Mesenchymal stem cell (in vitro differentiated cells and primary cell): Measurements from ENCODE around the gene NUBP2.

ENCODE experiments used
- DNase-seq: peaks from one replicate; pipeline ENCODE4 v3.0.0-alpha.2; 2013
- H2AFZ ChIP-seq: one replicate; pipeline ENCODE4 v1.6.1; 2013; ENCODE audit warnings: low read depth, mild to moderate bottlenecking, control low read depth, inconsistent platforms, low read length, moderate library complexity
- H2AK5ac ChIP-seq: 2 replicates; pipeline ENCODE4 v1.6.1; 2013; ENCODE audit warnings: low read length, moderate library complexity, mild to moderate bottlenecking, inconsistent platforms; ENCODE audit not compliant: severe bottlenecking
- H2BK120ac ChIP-seq: one replicate; pipeline ENCODE4 v1.6.1; 2013; ENCODE audit warnings: low read depth, mild to moderate bottlenecking, inconsistent platforms, low read length, moderate library complexity
- H2BK12ac ChIP-seq, 2 experiments: one replicate each; pipeline ENCODE4 v1.6.1; 2013; ENCODE audit warnings: inconsistent platforms in 2 of 2, low read length in 2 of 2, mild to moderate bottlenecking in 2 of 2, moderate library complexity in 2 of 2, control low read depth in 1 of 2
- H2BK15ac ChIP-seq: one replicate; pipeline ENCODE4 v1.6.1; 2013; ENCODE audit warnings: mild to moderate bottlenecking, low read depth, inconsistent platforms; ENCODE audit not compliant: poor library complexity, severe bottlenecking
- H2BK5ac ChIP-seq: 2 replicates; pipeline ENCODE4 v1.6.1; 2013; ENCODE audit warnings: low read depth, mild to moderate bottlenecking, low read length, control low read depth, inconsistent platforms; ENCODE audit not compliant: poor library complexity, severe bottlenecking
- H3K14ac ChIP-seq, 2 experiments: one replicate each; pipeline ENCODE4 v1.6.1; 2013; ENCODE audit warnings: inconsistent platforms in 2 of 2, low read length in 2 of 2, control low read depth in 1 of 2, mild to moderate bottlenecking in 1 of 2, moderate library complexity in 1 of 2
- H3K18ac ChIP-seq, 2 experiments: one replicate each; pipeline ENCODE4 v1.6.1; 2013; ENCODE audit warnings: inconsistent platforms in 2 of 2, low read length in 2 of 2, control low read depth in 1 of 2, low read depth in 1 of 2, mild to moderate bottlenecking in 1 of 2
- H3K23ac ChIP-seq, 2 experiments: one replicate each; pipeline ENCODE4 v1.6.1; 2013; ENCODE audit warnings: inconsistent platforms in 2 of 2, low read length in 2 of 2, mild to moderate bottlenecking in 2 of 2, moderate library complexity in 2 of 2, control low read depth in 1 of 2
- H3K27ac ChIP-seq: 2 replicates; pipeline ENCODE4 v1.5.1; 2013; ENCODE audit warnings: mild to moderate bottlenecking, moderate library complexity, low read length, control low read depth, inconsistent platforms; ENCODE audit not compliant: poor library complexity, severe bottlenecking
- H3K27me3 ChIP-seq, 2 experiments: 2 replicates each; pipeline versions ENCODE4 v1.6.1 to v1.7.0; 2013; ENCODE audit warnings: low read length in 2 of 2, mild to moderate bottlenecking in 2 of 2, moderate library complexity in 2 of 2, control low read depth in 1 of 2, inconsistent platforms in 1 of 2; ENCODE audit not compliant: control insufficient read depth in 1 of 2, insufficient read depth in 1 of 2
- H3K36me3 ChIP-seq, 2 experiments: 2 replicates each; pipeline versions ENCODE4 v1.6.1 to v1.7.0; 2013; ENCODE audit warnings: low read length in 2 of 2, control low read depth in 1 of 2, inconsistent platforms in 1 of 2, low read depth in 1 of 2, mild to moderate bottlenecking in 1 of 2; ENCODE audit not compliant: insufficient read depth in 2 of 2, control insufficient read depth in 1 of 2
- H3K4ac ChIP-seq, 2 experiments: one replicate each; pipeline ENCODE4 v1.6.1; 2013; ENCODE audit warnings: inconsistent platforms in 2 of 2, low read length in 2 of 2, mild to moderate bottlenecking in 2 of 2, moderate library complexity in 2 of 2, control low read depth in 1 of 2, low read depth in 1 of 2
- H3K4me1 ChIP-seq: 2 replicates; pipeline ENCODE4 v1.6.1; 2013; ENCODE audit warnings: low read depth, low read length, control low read depth; ENCODE audit not compliant: control insufficient read depth, insufficient read depth
- H3K4me2 ChIP-seq: 2 replicates; pipeline ENCODE4 v1.6.1; 2013; ENCODE audit warnings: low read length, mild to moderate bottlenecking, inconsistent platforms; ENCODE audit not compliant: poor library complexity, severe bottlenecking
- H3K4me3 ChIP-seq, 2 experiments: 2 replicates each; pipeline versions ENCODE4 v1.5.1 to v1.7.0; 2013; ENCODE audit warnings: low read length in 2 of 2, mild to moderate bottlenecking in 2 of 2, control low read depth in 1 of 2, low read depth in 1 of 2; ENCODE audit not compliant: insufficient read depth in 1 of 2
- H3K79me1 ChIP-seq: replicated peaks from 2 replicates; pipeline ENCODE4 v1.6.1; 2013; ENCODE audit warnings: mild to moderate bottlenecking, control low read depth, low read length, inconsistent platforms; ENCODE audit not compliant: poor library complexity, severe bottlenecking
- H3K9ac ChIP-seq: 2 replicates; pipeline ENCODE4 v1.7.0; 2013; ENCODE audit warnings: mild to moderate bottlenecking, low read length, moderate library complexity
- H3K9me3 ChIP-seq: 2 replicates; pipeline ENCODE4 v1.7.0; 2013; ENCODE audit warnings: mild to moderate bottlenecking, low read length; ENCODE audit not compliant: control insufficient read depth
- H4K8ac ChIP-seq: one replicate; pipeline ENCODE4 v1.6.1; 2013; ENCODE audit warnings: inconsistent platforms, mild to moderate bottlenecking, low read length, moderate library complexity
- H4K91ac ChIP-seq: one replicate; pipeline ENCODE4 v1.6.1; 2013; ENCODE audit warnings: mild to moderate bottlenecking, low read length, inconsistent platforms
- WGBS: methylation state at CpG from one replicate; pipeline ENCODE4 v1.1.7; 2013; ENCODE audit warnings: mixed read lengths; 5-methylcytosine and 5-hydroxymethylcytosine counted together

NUBP2 gene

DNA sequence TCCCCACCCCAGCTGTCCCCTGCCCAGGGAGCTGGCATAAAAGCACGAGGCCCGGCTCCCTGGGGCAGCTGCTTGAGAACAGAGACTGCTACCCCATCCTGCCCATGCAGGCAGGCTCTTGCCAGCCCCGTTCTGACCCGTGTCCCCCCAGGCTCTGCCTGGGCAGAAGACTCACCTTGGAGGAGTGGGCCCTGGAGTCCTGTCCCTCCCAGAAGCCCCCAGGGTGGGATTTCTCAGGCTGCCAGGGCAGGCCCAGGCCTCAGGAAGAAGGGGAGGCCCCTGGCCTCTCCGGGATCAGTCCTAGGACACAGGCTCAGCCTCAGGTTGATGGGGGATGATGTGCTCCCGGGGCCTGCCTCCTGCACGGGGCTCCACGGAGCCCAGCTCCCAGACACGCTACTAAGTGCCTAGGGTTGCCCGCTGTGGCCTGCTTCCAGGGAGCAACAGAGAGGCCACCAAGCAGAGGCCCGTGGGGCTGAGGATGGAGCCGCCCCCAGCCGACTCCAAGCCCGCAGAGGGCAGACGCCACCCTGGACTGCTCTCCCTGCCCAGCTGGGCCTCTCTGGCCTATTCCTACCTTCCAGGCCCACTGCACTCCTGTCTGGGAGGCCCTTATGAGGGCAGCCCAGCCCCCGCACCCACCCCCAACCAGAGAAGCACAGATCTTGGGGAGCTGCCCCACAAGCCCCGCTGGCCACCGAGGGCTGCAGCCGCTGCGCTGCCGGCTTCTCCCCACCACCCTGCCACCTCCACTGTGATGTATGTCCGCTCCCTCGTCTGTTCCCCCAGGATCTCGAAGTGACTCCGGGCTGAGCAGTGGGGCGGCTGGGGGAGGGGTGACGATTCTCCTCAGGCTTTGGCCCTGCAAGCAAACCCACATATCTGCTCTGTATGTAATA lies 13.1 kb upstream of the NUBP2 start:
- Histone ChIP-seq H3K4ac (no peak overlapping the region), H3K4me2 (no peak overlapping the region), H2BK5ac (no peak overlapping the region), H3K27me3 (no peaks in the 10 kb centered on the region), H3K23ac (no peak overlapping the region), H3K4me3 (peak overlapping the region in 1 of 2 experiments; percentile 87), H3K14ac (no peak overlapping the region), H3K9ac (peak overlapping the region; percentile 76), H3K36me3 (peaks cover 40 to 63% of the 10 kb centered on the region in 2 experiments), H2BK120ac (no peak overlapping the region), H2AFZ (no peak overlapping the region), H2AK5ac (no peak overlapping the region), H2BK12ac (no peak overlapping the region), H3K4me1 (peaks cover 33% of the 10 kb centered on the region), H2BK15ac (no peak overlapping the region), H4K91ac (no peak overlapping the region), H3K18ac (no peak overlapping the region), H3K79me1 (peaks cover 13% of the 10 kb centered on the region), H3K27ac (peak overlapping the region; percentile 6), H4K8ac (no peak overlapping the region), H3K9me3 (no peaks in the 10 kb centered on the region)
- 89% methylated on average over 27 of the region's 27 CpGs for WGBS
- DNase-seq = no peak

DNA sequence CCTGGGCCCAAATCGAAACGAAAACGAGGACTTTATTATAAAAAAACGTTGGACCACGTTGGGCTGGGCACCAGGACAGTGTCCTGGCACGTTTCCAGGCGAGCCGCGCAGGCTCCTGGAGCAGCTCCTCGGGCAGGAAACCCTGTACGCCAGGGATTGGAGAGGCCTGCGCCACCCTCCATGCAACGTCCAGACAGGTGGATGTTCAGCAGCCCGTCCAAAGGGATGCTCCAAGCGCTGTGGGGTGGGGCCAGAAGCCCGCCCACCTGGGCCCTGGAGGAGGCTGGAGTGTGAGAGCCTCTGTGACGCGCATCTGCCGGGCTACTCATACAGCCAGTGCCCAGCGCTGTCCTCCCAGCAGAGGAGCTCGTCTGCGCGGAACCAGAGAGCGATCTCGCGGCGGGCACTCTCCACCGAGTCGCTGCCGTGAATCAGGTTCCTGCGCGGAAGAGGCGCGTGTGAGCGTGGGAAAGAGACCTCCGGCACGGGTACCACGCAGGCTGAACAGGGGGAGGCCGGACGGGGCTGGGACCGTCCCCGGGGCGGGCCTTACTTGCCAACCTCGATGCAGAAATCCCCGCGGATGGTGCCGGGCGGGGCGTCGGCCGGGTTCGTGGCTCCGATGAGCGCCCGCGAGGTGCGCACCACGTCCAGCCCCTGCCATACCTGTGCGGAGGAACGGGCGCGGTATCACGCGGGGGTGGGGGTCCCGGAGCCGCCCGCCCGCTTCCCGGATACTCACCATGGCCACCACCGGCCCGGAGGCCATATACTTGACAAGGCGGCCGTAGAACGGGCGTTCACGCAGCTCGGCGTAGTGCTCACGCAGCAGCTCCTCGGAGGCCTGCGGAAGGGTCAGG lies 12.2 kb upstream of the NUBP2 start:
- Histone ChIP-seq H3K4me3 (peak overlapping the region; percentile 87 to 92), H3K9ac (peak overlapping the region; percentile 76), H2BK5ac (no peak overlapping the region), H3K27me3 (no peaks in the 10 kb centered on the region), H3K4me2 (peak overlapping the region; percentile 77), H3K79me1 (peaks cover 17% of the 10 kb centered on the region), H3K27ac (no peak overlapping the region), H3K14ac (peak overlapping the region in 1 of 2 experiments; percentile 26), H2BK120ac (peak overlapping the region; percentile 11), H3K4ac (peak overlapping the region; percentile 9 to 62), H2BK12ac (peak overlapping the region in 1 of 2 experiments; percentile 4), H2AFZ (peak overlapping the region; percentile 3), H3K36me3 (peaks cover 37 to 63% of the 10 kb centered on the region in 2 experiments), H3K4me1 (peaks cover 41% of the 10 kb centered on the region), H2AK5ac (no peak overlapping the region), H4K8ac (peak overlapping the region; percentile 47), H3K23ac (no peak overlapping the region), H3K18ac (peak overlapping the region; percentile 30 to 61), H4K91ac (no peak overlapping the region), H3K9me3 (no peaks in the 10 kb centered on the region), H2BK15ac (peak overlapping the region; percentile 48)
- DNase-seq = peak; percentile 64
- 32% methylated on average over 59 of the region's 81 CpGs for WGBS

DNA sequence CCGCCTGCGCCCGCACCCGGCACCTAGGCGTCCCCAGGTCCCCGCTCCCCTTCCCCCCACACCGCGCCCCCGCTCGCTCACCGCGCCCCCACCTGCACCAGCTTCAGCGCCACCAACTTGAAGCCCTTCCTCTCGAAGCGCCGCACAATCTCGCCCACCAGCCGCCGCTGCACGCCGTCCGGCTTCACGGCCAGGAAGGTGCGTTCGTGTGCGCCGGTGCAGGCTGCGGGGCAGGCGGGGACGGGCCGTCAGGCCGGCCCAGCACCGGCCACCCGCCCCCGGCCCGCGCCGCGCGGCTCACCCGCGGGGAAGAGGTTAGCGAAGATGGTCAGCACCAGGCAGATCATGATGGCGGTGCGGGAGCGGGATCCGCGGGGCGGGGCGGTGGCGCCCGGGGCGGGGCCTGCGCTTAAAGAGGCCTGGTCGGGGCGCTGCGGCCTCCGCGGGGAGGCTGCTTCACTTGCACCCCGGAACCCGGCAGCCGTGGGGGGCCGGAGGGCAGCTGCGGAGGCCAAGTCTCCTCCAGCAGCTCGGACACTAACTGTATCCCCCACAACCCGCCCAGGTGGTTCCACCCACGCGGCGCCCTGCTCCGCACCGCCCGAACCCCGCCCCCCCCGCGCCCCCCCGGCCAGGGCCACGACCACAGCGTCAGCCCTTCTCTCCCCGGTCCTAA lies 11.4 kb upstream of the NUBP2 start, which contains the start of gene NME3:
TSS of gene NME3 (minus strand) at position 356 of the 676 bp plus-strand sequence. CDS start at position 347, 9 bp downstream.
- H3K27ac ChIP-seq = peak within 1 kb of the TSS; percentile 64
- H3K4me1 ChIP-seq = peaks cover 45% of the 10 kb centered on the region
- H3K4me2 ChIP-seq = peak within 1 kb of the TSS; percentile 77
- H3K4ac ChIP-seq = peak within 1 kb of the TSS; percentile 67 to 87
- peak within 1 kb of the TSS; percentile 87 to 92 for H3K4me3 ChIP-seq
- peak; percentile 75 for DNase-seq
- H2AFZ ChIP-seq = peak within 1 kb of the TSS; percentile 62
- H3K79me1 ChIP-seq = peaks cover 24% of the 10 kb centered on the region
- peak within 1 kb of the TSS in 1 of 2 experiments; percentile 49 for H2BK12ac ChIP-seq
- H2BK15ac ChIP-seq = peak within 1 kb of the TSS; percentile 64
- peak within 1 kb of the TSS in 1 of 2 experiments; percentile 92 for H3K14ac ChIP-seq
- peaks cover 37 to 63% of the 10 kb centered on the region in 2 experiments for H3K36me3 ChIP-seq
- no peak within 1 kb of the TSS for H2BK5ac ChIP-seq
- 2% methylated on average over 47 of the region's 79 CpGs for WGBS
- H3K9me3 ChIP-seq = no peaks in the 10 kb centered on the region
- H3K9ac ChIP-seq = peak within 1 kb of the TSS; percentile 87
- peak within 1 kb of the TSS; percentile 30 to 89 for H3K18ac ChIP-seq
- peak within 1 kb of the TSS; percentile 11 for H2BK120ac ChIP-seq
- peak within 1 kb of the TSS in 1 of 2 experiments; percentile 70 for H3K23ac ChIP-seq
- H2AK5ac ChIP-seq = no peak within 1 kb of the TSS
- peak within 1 kb of the TSS; percentile 46 for H4K91ac ChIP-seq
- no peaks in the 10 kb centered on the region for H3K27me3 ChIP-seq
- peak within 1 kb of the TSS; percentile 47 for H4K8ac ChIP-seq
